Glutamatergic neuron (in vitro differentiated cells): ENCODE data around the gene ZMAT3. TPM values are rescaled to one million over a fixed set of nuclear protein-coding genes. Genes with fewer than 3 reads are reported as not detected.

Experiments used
- DNase-seq: peaks from one replicate; pipeline ENCODE4 v3.0.0; 2022
- H3K27ac Mint-ChIP-seq: one replicate; pipeline ENCODE4 v1.8.0; 2020; ENCODE audit warnings: mild to moderate bottlenecking, mixed read lengths, inconsistent platforms; ENCODE audit not compliant: unreplicated experiment
- H3K27me3 Mint-ChIP-seq: one replicate; pipeline ENCODE4 v1.8.0; 2020; ENCODE audit warnings: mild to moderate bottlenecking, moderate library complexity, mixed read lengths, inconsistent platforms; ENCODE audit not compliant: unreplicated experiment
- H3K36me3 Mint-ChIP-seq: one replicate; pipeline ENCODE4 v1.8.0; 2020; ENCODE audit warnings: mild to moderate bottlenecking, mixed read lengths, inconsistent platforms; ENCODE audit not compliant: unreplicated experiment
- H3K4me1 Mint-ChIP-seq: one replicate; pipeline ENCODE4 v1.8.0; 2020; ENCODE audit warnings: mild to moderate bottlenecking, low read depth, mixed read lengths, inconsistent platforms; ENCODE audit not compliant: unreplicated experiment
- H3K4me3 Mint-ChIP-seq: one replicate; pipeline ENCODE4 v1.8.0; 2020; ENCODE audit warnings: mild to moderate bottlenecking, mixed read lengths, inconsistent platforms; ENCODE audit not compliant: unreplicated experiment
- H3K9me3 Mint-ChIP-seq: one replicate; pipeline ENCODE4 v1.8.0; 2020; ENCODE audit warnings: mild to moderate bottlenecking, moderate library complexity, mixed read lengths, inconsistent platforms; ENCODE audit not compliant: unreplicated experiment
- total RNA-seq: library from RNA; stranded (reverse); fragmentation: NEBNext Ultra II Directional; extraction: Animal tissue kit (Norgen Biotek cat#: 25700); gene quantifications from one replicate; pipeline ENCODE4 v1.2.1, GENCODE V29; 2021; ENCODE audit not compliant: unreplicated experiment
- TF ChIP-seq, protein P1 (sequence below): fragments of 200-600 bp; sonication (generic); IDR thresholded peaks from one replicate; pipeline ENCODE4 v1.5.0; 2021; ENCODE audit not compliant: partially characterized antibody, unreplicated experiment

The ZMAT3 gene
- total RNA-seq, 1 donor from 2014 or later: 14.0 TPM

DNA sequence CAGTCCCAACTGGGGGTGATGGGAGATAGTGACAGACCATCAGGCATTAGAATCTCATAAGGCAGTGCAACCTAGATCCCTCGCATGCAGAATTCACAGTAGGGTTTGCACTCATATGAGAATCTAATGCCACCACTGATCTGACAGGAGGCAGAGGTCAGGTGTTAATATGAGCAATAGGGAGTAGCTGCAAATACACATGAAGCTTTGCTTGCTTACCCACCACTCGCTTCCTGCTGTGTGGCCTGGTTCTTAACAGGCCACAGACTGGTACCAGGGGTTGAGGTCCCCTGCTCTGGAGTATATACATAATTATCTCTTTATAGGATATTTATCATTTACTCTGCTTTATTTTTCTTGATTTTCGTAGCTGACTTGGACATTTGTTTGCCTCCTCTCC is 36.0 kb upstream of the ZMAT3 start:
- Mint-ChIP-seq H3K36me3 (no peaks in the 10 kb centered on the region), H3K4me1 (no peaks in the 10 kb centered on the region), H3K4me3 (no peak overlapping the region), H3K9me3 (peaks cover 2% of the 10 kb centered on the region), H3K27ac (no peak overlapping the region), H3K27me3 (no peaks in the 10 kb centered on the region)
- TF ChIP-seq, protein P1, sequence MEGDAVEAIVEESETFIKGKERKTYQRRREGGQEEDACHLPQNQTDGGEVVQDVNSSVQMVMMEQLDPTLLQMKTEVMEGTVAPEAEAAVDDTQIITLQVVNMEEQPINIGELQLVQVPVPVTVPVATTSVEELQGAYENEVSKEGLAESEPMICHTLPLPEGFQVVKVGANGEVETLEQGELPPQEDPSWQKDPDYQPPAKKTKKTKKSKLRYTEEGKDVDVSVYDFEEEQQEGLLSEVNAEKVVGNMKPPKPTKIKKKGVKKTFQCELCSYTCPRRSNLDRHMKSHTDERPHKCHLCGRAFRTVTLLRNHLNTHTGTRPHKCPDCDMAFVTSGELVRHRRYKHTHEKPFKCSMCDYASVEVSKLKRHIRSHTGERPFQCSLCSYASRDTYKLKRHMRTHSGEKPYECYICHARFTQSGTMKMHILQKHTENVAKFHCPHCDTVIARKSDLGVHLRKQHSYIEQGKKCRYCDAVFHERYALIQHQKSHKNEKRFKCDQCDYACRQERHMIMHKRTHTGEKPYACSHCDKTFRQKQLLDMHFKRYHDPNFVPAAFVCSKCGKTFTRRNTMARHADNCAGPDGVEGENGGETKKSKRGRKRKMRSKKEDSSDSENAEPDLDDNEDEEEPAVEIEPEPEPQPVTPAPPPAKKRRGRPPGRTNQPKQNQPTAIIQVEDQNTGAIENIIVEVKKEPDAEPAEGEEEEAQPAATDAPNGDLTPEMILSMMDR: no peak
- no peak for DNase-seq

DNA sequence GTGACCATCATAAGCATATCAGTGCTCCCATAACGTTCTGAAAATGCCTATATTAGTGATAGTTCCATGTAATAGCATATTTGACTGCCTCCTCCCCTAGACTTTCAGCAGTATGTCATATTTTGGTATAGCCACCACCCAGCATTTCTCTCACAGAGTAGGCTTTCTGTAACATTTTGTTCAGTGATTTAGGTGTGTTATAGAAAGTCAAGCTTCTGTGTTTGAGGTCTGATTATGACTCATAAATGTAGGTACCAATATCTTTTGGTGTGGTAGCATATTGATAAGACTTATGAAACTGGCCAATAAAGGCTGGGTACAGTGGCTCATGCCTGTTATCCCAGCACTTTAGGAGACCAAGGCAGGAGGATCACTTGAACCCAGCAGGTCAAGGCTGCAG is 34.3 kb upstream of the ZMAT3 start:
- no peaks in the 10 kb centered on the region for H3K4me1 Mint-ChIP-seq
- no peaks in the 10 kb centered on the region for H3K36me3 Mint-ChIP-seq
- no peak overlapping the region for H3K27ac Mint-ChIP-seq
- peaks cover 2% of the 10 kb centered on the region for H3K9me3 Mint-ChIP-seq
- no peaks in the 10 kb centered on the region for H3K27me3 Mint-ChIP-seq
- DNase-seq: no peak
- no peak overlapping the region for H3K4me3 Mint-ChIP-seq
- TF ChIP-seq, protein P1: no peak

DNA sequence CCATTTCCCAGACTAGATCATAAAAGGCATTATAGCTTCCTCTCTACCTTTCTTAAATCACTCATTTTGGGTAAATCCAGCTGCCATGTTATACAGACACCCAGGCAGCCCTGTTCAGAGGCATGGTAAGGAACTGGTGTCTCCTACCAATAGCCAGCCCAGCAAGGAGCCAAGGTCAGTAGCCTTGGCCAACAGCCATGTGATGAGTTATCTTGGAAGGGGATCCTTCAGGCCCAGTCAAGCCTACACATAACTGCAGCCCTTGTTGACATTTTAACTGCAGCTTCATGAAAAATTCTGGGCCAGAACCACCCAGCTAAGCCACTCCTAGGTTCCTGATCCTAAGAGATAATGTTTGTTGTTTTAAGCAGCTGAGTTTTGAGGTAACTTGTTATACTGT is 29.0 kb upstream of the ZMAT3 start:
- H3K4me1 Mint-ChIP-seq: no peaks in the 10 kb centered on the region
- no peaks in the 10 kb centered on the region for H3K27me3 Mint-ChIP-seq
- H3K36me3 Mint-ChIP-seq: no peaks in the 10 kb centered on the region
- H3K4me3 Mint-ChIP-seq: no peak overlapping the region
- H3K27ac Mint-ChIP-seq: no peak overlapping the region
- TF ChIP-seq, protein P1: no peak
- no peaks in the 10 kb centered on the region for H3K9me3 Mint-ChIP-seq
- no peak for DNase-seq

DNA sequence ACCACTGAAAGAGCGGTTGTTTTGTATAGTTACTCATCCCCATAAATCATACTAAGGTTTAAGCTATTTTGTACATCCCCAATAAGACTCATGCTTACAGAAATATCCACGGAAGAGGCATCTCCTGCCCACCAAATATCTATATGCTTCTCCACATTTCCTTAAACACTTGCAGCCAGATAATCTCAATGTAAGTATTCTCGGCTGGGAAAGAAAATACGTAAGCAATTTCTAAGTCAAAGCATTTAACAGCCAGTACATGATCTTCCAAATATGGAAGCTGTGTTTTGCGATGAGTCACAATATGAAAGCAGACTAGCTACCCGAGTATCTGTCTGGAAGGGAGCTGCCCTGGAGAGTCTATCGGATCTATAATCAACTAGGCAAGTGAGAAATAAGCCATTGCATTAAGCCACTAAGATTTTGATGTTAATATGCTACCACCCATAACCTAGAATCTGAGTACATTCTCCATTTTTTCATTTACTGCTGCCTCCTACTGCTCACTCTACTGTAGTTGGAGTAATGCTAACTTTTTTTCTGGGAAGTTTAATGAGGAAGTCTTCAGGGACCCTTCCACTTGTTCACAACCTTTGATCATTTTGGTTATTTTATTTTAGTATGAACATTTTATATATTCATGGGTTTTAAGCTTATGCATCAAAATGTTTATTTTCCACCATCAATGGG is 26.9 kb upstream of the ZMAT3 start:
- H3K27ac Mint-ChIP-seq: no peak overlapping the region
- no peaks in the 10 kb centered on the region for H3K9me3 Mint-ChIP-seq
- no peak for DNase-seq
- no peaks in the 10 kb centered on the region for H3K4me1 Mint-ChIP-seq
- no peaks in the 10 kb centered on the region for H3K27me3 Mint-ChIP-seq
- no peak overlapping the region for H3K4me3 Mint-ChIP-seq
- TF ChIP-seq, protein P1: no peak
- no peaks in the 10 kb centered on the region for H3K36me3 Mint-ChIP-seq

DNA sequence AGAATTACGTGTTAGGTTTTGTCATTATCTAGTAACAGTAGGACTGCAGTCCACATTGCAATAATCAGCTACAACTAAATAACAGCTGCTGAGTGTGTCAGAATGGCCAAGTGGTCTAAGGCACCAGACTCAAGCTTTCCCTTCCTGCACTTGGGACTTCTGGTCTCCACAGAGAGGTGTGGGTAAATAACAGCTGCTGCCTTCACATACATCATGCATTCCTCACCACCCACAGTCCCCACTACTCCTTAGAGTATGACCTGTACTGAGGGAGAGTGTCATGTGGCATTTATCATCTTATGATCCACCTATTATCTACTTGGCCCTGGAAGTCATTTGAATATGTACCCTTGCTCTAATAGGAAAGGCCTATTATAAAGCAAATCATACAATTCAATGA is 22.2 kb upstream of the ZMAT3 start:
- DNase-seq: no peak
- no peaks in the 10 kb centered on the region for H3K4me1 Mint-ChIP-seq
- H3K27ac Mint-ChIP-seq: no peak overlapping the region
- no peaks in the 10 kb centered on the region for H3K9me3 Mint-ChIP-seq
- H3K36me3 Mint-ChIP-seq: no peaks in the 10 kb centered on the region
- H3K27me3 Mint-ChIP-seq: no peaks in the 10 kb centered on the region
- TF ChIP-seq, protein P1: no peak
- no peak overlapping the region for H3K4me3 Mint-ChIP-seq
